Peyer's patch (tissue), 4 donors: ENCODE measurements around the gene GMCL2.

Source experiments
- CTCF ChIP-seq, 6 experiments: fragments of 450-650 bp in 4 of 6; fragments of 200-600 bp in 2 of 6; sonication (generic) in 1 of 6; IDR thresholded peaks; one replicate each; pipeline ENCODE4 v1.5.1; 2017 to 2019; ENCODE audit warnings: antibody characterized with exemption in 6 of 6, mild to moderate bottlenecking in 3 of 6, moderate library complexity in 1 of 6
- POLR2A ChIP-seq, 2 donors: fragments of 450-650 bp; IDR thresholded peaks; one replicate each; pipeline ENCODE4 v1.5.1; 2017; ENCODE audit warnings: antibody characterized with exemption in 2 of 2, mild to moderate bottlenecking in 2 of 2, moderate library complexity in 2 of 2

GRCh38 chr5:178191661-178192060 lies 4.5 kb upstream of the GMCL2 start:
- no peak for TF ChIP-seq CTCF (IDR thresholded peaks at IDR 0.05)
- no peak for TF ChIP-seq POLR2A (IDR thresholded peaks at IDR 0.05)
